Measurements from ENCODE around the gene SLC25A34. TPM values are rescaled to one million over a fixed set of nuclear protein-coding genes. Genes with fewer than 3 reads are reported as not detected.

Gene SLC25A34
- total RNA-seq, 1 experiment from 2014 or later = 0.59 TPM

DNA sequence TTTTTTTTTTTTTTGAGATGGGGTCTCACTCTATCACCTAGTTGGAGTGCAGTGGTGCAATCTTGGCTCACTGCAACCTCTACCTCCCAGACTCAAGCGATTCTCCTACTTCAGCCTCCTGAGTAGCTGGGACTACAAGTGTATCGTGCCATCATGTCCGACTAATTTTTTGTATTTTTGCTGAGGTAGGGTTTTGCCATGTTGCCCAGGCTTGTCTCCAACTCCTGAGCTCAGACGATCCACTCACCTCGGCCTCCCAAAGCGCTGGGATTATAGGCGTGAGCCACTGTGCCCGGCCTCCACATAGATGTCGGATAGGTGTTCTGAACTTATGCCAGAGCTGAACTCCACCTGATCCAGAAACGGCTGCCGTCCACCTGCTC is 30.9 kb upstream of the SLC25A34 start:
- CTCF ChIA-PET = no interaction called here
- H3K4me1 ChIP-seq (ENCODE audit: control insufficient read depth in 1 of 2, insufficient read depth in 2 of 2, low read length in 2 of 2) = peaks cover 0 to 3% of the 10 kb centered on the region in 2 experiments; a peak in 1 of 4 replicates
- no TSS peak for BruUV-seq (replicated peaks)
- POLR2A ChIA-PET = no interaction called here
- TF ChIP-seq ZNF274 (IDR thresholded peaks at IDR 0.05; ENCODE audit: low read depth, low read length) = no peak
- H3K9ac ChIP-seq (ENCODE audit: low read length) = no peak overlapping the region
- intact Hi-C loops (cut with micrococcal nuclease) = no loop called here
- ATAC-seq = no peak
- no peak overlapping the region for H3K4me2 ChIP-seq (ENCODE audit: low read length)
- H3K4me3 ChIP-seq (replicated peaks in 1 of 2; ENCODE audit: low read depth in 1 of 2, low read length in 2 of 2) = no peak overlapping the region
- RAD21 ChIA-PET (ENCODE audit: low non-redundant PET in 1 of 2, low total read pairs in 2 of 2, uncharacterized antibody in 2 of 2, unreplicated experiment in 2 of 2) = no interaction called here
- no peaks in the 10 kb centered on the region for H4K20me1 ChIP-seq (ENCODE audit: insufficient read depth)
- H2AFZ ChIP-seq (ENCODE audit: low read depth, low read length, poor library complexity, severe bottlenecking) = no peak overlapping the region
- H3K27me3 ChIP-seq (ENCODE audit: insufficient read depth, low read length) = no peaks in the 10 kb centered on the region
- H3K36me3 ChIP-seq (ENCODE audit: control insufficient read depth in 1 of 2, insufficient read depth in 2 of 2, low read length in 2 of 2) = no peaks in the 10 kb centered on the region
- no peak for DNase-seq (ENCODE audit: low read depth, low spot score)
- no peaks in the 10 kb centered on the region for H3K9me2 ChIP-seq (ENCODE audit: insufficient read depth)
- H3K79me2 ChIP-seq (ENCODE audit: insufficient read depth, low read length) = peaks cover 17% of the 10 kb centered on the region; the same call in 1 of the 2 replicates
- H3K9me3 ChIP-seq (ENCODE audit: control insufficient read depth in 1 of 2, insufficient read depth in 1 of 2, low read depth in 1 of 2, low read length in 2 of 2) = no peaks in the 10 kb centered on the region
- H3K27ac ChIP-seq (ENCODE audit: low read depth, low read length) = no peak overlapping the region

DNA sequence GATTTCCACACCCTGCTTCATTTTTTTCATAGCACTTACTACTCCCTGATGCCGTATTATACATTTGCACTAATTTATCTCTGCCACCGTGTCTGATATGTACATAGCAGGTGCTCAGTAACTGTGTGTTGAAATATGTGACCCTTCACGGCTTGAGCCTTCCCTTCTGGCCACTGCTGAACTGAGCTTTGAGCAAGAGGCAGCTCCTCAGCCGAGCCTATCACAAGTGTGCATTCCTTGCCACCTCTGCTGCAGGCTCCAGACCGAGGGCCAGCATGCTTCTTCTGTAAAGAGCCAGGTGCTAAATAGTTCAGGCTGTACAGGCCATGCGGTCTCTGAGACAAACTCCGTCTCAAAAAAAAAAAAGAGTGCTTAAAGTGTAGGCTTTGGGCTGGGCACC is 29.3 kb upstream of the SLC25A34 start:
- Histone ChIP-seq H4K20me1 (ENCODE audit: insufficient read depth) (no peaks in the 10 kb centered on the region), H3K4me3 (replicated peaks in 1 of 2; ENCODE audit: low read depth in 1 of 2, low read length in 2 of 2) (no peak overlapping the region), H2AFZ (ENCODE audit: low read depth, low read length, poor library complexity, severe bottlenecking) (no peak overlapping the region), H3K36me3 (ENCODE audit: control insufficient read depth in 1 of 2, insufficient read depth in 2 of 2, low read length in 2 of 2) (no peaks in the 10 kb centered on the region), H3K27ac (ENCODE audit: low read depth, low read length) (no peak overlapping the region), H3K9me3 (ENCODE audit: control insufficient read depth in 1 of 2, insufficient read depth in 1 of 2, low read depth in 1 of 2, low read length in 2 of 2) (no peaks in the 10 kb centered on the region), H3K9ac (ENCODE audit: low read length) (no peak overlapping the region), H3K27me3 (ENCODE audit: insufficient read depth, low read length) (no peaks in the 10 kb centered on the region), H3K4me1 (ENCODE audit: control insufficient read depth in 1 of 2, insufficient read depth in 2 of 2, low read length in 2 of 2) (peaks cover 0 to 3% of the 10 kb centered on the region in 2 experiments; a peak in 1 of 4 replicates), H3K4me2 (ENCODE audit: low read length) (no peak overlapping the region), H3K79me2 (ENCODE audit: insufficient read depth, low read length) (peaks cover 14% of the 10 kb centered on the region; the same call in 1 of the 2 replicates), H3K9me2 (ENCODE audit: insufficient read depth) (no peaks in the 10 kb centered on the region)
- DNase-seq (ENCODE audit: low read depth, low spot score) = no peak
- ATAC-seq = no peak
- no TSS peak for BruUV-seq (replicated peaks)
- CTCF ChIA-PET = no interaction called here
- intact Hi-C loops (cut with micrococcal nuclease) = no loop called here
- RAD21 ChIA-PET (ENCODE audit: low non-redundant PET in 1 of 2, low total read pairs in 2 of 2, uncharacterized antibody in 2 of 2, unreplicated experiment in 2 of 2) = no interaction called here
- POLR2A ChIA-PET = no interaction called here
- no peak for TF ChIP-seq JUND (IDR thresholded peaks at IDR 0.05)
- no peak for TF ChIP-seq SP1 (IDR thresholded peaks at IDR 0.05; ENCODE audit: low read depth)
- TF ChIP-seq, protein P1, sequence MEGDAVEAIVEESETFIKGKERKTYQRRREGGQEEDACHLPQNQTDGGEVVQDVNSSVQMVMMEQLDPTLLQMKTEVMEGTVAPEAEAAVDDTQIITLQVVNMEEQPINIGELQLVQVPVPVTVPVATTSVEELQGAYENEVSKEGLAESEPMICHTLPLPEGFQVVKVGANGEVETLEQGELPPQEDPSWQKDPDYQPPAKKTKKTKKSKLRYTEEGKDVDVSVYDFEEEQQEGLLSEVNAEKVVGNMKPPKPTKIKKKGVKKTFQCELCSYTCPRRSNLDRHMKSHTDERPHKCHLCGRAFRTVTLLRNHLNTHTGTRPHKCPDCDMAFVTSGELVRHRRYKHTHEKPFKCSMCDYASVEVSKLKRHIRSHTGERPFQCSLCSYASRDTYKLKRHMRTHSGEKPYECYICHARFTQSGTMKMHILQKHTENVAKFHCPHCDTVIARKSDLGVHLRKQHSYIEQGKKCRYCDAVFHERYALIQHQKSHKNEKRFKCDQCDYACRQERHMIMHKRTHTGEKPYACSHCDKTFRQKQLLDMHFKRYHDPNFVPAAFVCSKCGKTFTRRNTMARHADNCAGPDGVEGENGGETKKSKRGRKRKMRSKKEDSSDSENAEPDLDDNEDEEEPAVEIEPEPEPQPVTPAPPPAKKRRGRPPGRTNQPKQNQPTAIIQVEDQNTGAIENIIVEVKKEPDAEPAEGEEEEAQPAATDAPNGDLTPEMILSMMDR (IDR thresholded peaks at IDR 0.05 in 2 of 3, conservative IDR thresholded peaks at IDR 0.05 in 1 of 3; ENCODE audit: borderline replicate concordance in 1 of 3, insufficient read depth in 1 of 3, low read depth in 2 of 3, low read length in 2 of 3) = no peak
- TF ChIP-seq ZFX (IDR thresholded peaks at IDR 0.05) = no peak
- no peak for TF ChIP-seq YY1 (IDR thresholded peaks at IDR 0.05; ENCODE audit: extremely low read depth, insufficient replicate concordance, low read depth, low read length)
- TF ChIP-seq SRF (IDR thresholded peaks at IDR 0.05; ENCODE audit: low read depth) = no peak
- TF ChIP-seq, protein P2, sequence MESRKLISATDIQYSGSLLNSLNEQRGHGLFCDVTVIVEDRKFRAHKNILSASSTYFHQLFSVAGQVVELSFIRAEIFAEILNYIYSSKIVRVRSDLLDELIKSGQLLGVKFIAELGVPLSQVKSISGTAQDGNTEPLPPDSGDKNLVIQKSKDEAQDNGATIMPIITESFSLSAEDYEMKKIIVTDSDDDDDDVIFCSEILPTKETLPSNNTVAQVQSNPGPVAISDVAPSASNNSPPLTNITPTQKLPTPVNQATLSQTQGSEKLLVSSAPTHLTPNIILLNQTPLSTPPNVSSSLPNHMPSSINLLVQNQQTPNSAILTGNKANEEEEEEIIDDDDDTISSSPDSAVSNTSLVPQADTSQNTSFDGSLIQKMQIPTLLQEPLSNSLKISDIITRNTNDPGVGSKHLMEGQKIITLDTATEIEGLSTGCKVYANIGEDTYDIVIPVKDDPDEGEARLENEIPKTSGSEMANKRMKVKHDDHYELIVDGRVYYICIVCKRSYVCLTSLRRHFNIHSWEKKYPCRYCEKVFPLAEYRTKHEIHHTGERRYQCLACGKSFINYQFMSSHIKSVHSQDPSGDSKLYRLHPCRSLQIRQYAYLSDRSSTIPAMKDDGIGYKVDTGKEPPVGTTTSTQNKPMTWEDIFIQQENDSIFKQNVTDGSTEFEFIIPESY (IDR thresholded peaks at IDR 0.05; ENCODE audit: extremely low read depth, insufficient replicate concordance, low read length) = no peak
- TF ChIP-seq POLR2AphosphoS5 (IDR thresholded peaks at IDR 0.05; ENCODE audit: low read depth, low read length) = no peak
- no peak for TF ChIP-seq EZH2phosphoT487 (IDR thresholded peaks at IDR 0.05; ENCODE audit: borderline replicate concordance)
- TF ChIP-seq EZH2 (IDR thresholded peaks at IDR 0.05) = no peak
- TF ChIP-seq, protein P3, sequence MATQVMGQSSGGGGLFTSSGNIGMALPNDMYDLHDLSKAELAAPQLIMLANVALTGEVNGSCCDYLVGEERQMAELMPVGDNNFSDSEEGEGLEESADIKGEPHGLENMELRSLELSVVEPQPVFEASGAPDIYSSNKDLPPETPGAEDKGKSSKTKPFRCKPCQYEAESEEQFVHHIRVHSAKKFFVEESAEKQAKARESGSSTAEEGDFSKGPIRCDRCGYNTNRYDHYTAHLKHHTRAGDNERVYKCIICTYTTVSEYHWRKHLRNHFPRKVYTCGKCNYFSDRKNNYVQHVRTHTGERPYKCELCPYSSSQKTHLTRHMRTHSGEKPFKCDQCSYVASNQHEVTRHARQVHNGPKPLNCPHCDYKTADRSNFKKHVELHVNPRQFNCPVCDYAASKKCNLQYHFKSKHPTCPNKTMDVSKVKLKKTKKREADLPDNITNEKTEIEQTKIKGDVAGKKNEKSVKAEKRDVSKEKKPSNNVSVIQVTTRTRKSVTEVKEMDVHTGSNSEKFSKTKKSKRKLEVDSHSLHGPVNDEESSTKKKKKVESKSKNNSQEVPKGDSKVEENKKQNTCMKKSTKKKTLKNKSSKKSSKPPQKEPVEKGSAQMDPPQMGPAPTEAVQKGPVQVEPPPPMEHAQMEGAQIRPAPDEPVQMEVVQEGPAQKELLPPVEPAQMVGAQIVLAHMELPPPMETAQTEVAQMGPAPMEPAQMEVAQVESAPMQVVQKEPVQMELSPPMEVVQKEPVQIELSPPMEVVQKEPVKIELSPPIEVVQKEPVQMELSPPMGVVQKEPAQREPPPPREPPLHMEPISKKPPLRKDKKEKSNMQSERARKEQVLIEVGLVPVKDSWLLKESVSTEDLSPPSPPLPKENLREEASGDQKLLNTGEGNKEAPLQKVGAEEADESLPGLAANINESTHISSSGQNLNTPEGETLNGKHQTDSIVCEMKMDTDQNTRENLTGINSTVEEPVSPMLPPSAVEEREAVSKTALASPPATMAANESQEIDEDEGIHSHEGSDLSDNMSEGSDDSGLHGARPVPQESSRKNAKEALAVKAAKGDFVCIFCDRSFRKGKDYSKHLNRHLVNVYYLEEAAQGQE (IDR thresholded peaks at IDR 0.05; ENCODE audit: low read depth) = no peak
- TF ChIP-seq CBX3 (IDR thresholded peaks at IDR 0.05; ENCODE audit: low read depth) = no peak
- TF ChIP-seq POLR2A (IDR thresholded peaks at IDR 0.05; ENCODE audit: borderline replicate concordance, extremely low read depth, insufficient read depth, insufficient read length) = no peak

All from HCT116 (cell line).